Naive thymus-derived CD4-positive, alpha-beta T cell (primary cell): Measurements from ENCODE around the gene DNAJC4. TPM values are rescaled to one million over a fixed set of nuclear protein-coding genes. Genes with fewer than 3 reads are reported as not detected.

Source experiments
- ATAC-seq: fragments of 150-1000 bp; cut with Tn5 transposase; 2 replicates; pipeline ENCODE4 v1.10.0; 2021; ENCODE audit warnings: mild to moderate bottlenecking, moderate library complexity
- CTCF ChIA-PET: fragments of 350-600 bp; sonication (Branson Sonifier 250); formaldehyde crosslinking; loops from one replicate; lab custom pipeline; 2021; ENCODE audit warnings: antibody characterized with exemption; lab: Charles Lee
- POLR2A ChIA-PET: fragments of 350-600 bp; sonication (Branson Sonifier 250); formaldehyde crosslinking; loops from one replicate; lab custom pipeline; 2021; ENCODE audit warnings: antibody characterized with exemption, inconsistent platforms; lab: Charles Lee
- DNase-seq, 9 donors: peaks; one replicate each; pipeline versions ENCODE4 v3.0.0 to v3.0.0-alpha.2; 2020 to 2022; ENCODE audit warnings: mixed read lengths in 1 of 9
- H3K27ac ChIP-seq: one replicate; pipeline ENCODE4 v1.7.0; 2013; ENCODE audit warnings: mild to moderate bottlenecking, low read depth, low read length, moderate library complexity
- H3K27me3 ChIP-seq, 2 donors: one replicate each; pipeline ENCODE4 v1.7.0; 2013; ENCODE audit warnings: low read length in 2 of 2, mild to moderate bottlenecking in 2 of 2, moderate library complexity in 2 of 2; ENCODE audit not compliant: control insufficient read depth in 2 of 2, insufficient read depth in 2 of 2
- H3K36me3 ChIP-seq, 3 experiments: 1 replicate in 2 of 3; 2 replicates in 1 of 3; pipeline ENCODE4 v1.7.0; 2013; ENCODE audit warnings: low read length in 3 of 3, mild to moderate bottlenecking in 3 of 3, moderate library complexity in 1 of 3; ENCODE audit not compliant: insufficient read depth in 3 of 3, control insufficient read depth in 2 of 3
- H3K4me1 ChIP-seq, 2 donors: one replicate each; pipeline ENCODE4 v1.7.0; 2013; ENCODE audit warnings: low read length in 2 of 2, mild to moderate bottlenecking in 2 of 2, moderate library complexity in 1 of 2; ENCODE audit not compliant: control insufficient read depth in 2 of 2, insufficient read depth in 2 of 2
- H3K4me3 ChIP-seq: 2 replicates; pipeline ENCODE4 v1.7.0; 2013; ENCODE audit warnings: mild to moderate bottlenecking, low read length
- H3K9me3 ChIP-seq, 3 experiments: 1 replicate in 2 of 3; 2 replicates in 1 of 3; pipeline ENCODE4 v1.7.0; 2013; ENCODE audit warnings: low read length in 3 of 3; ENCODE audit not compliant: control insufficient read depth in 2 of 3
- H3K27ac Mint-ChIP-seq, 9 donors: one replicate each; pipeline ENCODE4 v1.8.0; 2020 to 2022; ENCODE audit warnings: mixed read lengths in 9 of 9, mild to moderate bottlenecking in 8 of 9, moderate library complexity in 5 of 9, inconsistent platforms in 2 of 9
- H3K27me3 Mint-ChIP-seq, 5 donors: one replicate each; pipeline ENCODE4 v1.8.0; 2021 to 2022; ENCODE audit warnings: mixed read lengths in 5 of 5, mild to moderate bottlenecking in 1 of 5
- H3K36me3 Mint-ChIP-seq, 5 donors: one replicate each; pipeline ENCODE4 v1.8.0; 2020 to 2022; ENCODE audit warnings: mixed read lengths in 5 of 5, mild to moderate bottlenecking in 3 of 5, inconsistent platforms in 1 of 5
- H3K4me1 Mint-ChIP-seq, 7 donors: one replicate each; pipeline ENCODE4 v1.8.0; 2020 to 2022; ENCODE audit warnings: mixed read lengths in 7 of 7, mild to moderate bottlenecking in 3 of 7, inconsistent platforms in 1 of 7
- H3K4me3 Mint-ChIP-seq, 10 donors: one replicate each; pipeline ENCODE4 v1.8.0; 2020 to 2022; ENCODE audit warnings: mild to moderate bottlenecking in 10 of 10, mixed read lengths in 10 of 10, moderate library complexity in 6 of 10, inconsistent platforms in 2 of 10
- H3K9me3 Mint-ChIP-seq, 11 donors: one replicate each; pipeline ENCODE4 v1.8.0; 2020 to 2022; ENCODE audit warnings: mixed read lengths in 11 of 11, mild to moderate bottlenecking in 4 of 11, inconsistent platforms in 1 of 11, moderate library complexity in 1 of 11
- intact Hi-C, 2 donors: fragments of 100-400 bp; cut with micrococcal nuclease; formaldehyde crosslinking; loops; one replicate each; pipeline ENCODE4 v1.15.1; 2023
- polyA plus RNA-seq, 2 donors: library from polyadenylated mRNA; unstranded; fragments of 300-500 nt; fragmentation: Illumina TruSeq; gene quantifications; one replicate each; pipeline ENCODE4 v1.2.3, GENCODE V29; 2021
- total RNA-seq, 6 experiments: library from RNA in 5 of 6; stranded (reverse) in 5 of 6; gene quantifications; 1 replicate in 5 of 6; 2 replicates in 1 of 6; pipeline ENCODE4 v1.2.3 and lab custom pipeline; 2021 to 2026

DNAJC4 gene
- 10 to 100 TPM; 39.3 to 61.7 (median 47.4) TPM for total RNA-seq
- polyA plus RNA-seq, result 10 to 100 TPM; 24.3 to 26.7 TPM
- total RNA-seq (lab: John Stamatoyannopoulos, UW), result 18.8 reads per million, percentile 49 among the genes with 10 or more reads in this experiment

- H3K27ac ChIP-seq, result peak within 1 kb of the TSS; percentile 83
- intact Hi-C loops, result loop anchor here (1.0 kb wide), 8 partner anchors 11 to 75 kb away; partner anchors contain the start of genes FKBP2 (in 2 of the 2), ESRRA (in 1 of the 2) and GPR137 (in 1 of the 2)
- peaks cover 25 to 69% (median 54%) of the 10 kb centered on the region in 7 donors for H3K4me1 Mint-ChIP-seq
- peak; percentile 74 for ATAC-seq
- H3K27me3 ChIP-seq, result no peaks in the 10 kb centered on the region
- no peaks in the 10 kb centered on the region for H3K9me3 ChIP-seq
- peaks cover 30 to 42% of the 10 kb centered on the region in 2 donors for H3K4me1 ChIP-seq
- ChIA-PET POLR2A (interaction anchor here (0.6 to 8.3 kb wide), 12 partner anchors 9 to 1440 kb away, joined by 3 to 94 read pairs (median 5); partner anchors contain the start of genes FERMT3, FKBP2 and STIP1), CTCF (interaction anchor here (0.7 to 0.8 kb wide), 2 partner anchors 42 to 74 kb away, joined by 3 to 6 read pairs; partner anchors contain the start of gene ESRRA)
- H3K9me3 Mint-ChIP-seq, result no peaks in the 10 kb centered on the region
- DNase-seq, result peak; percentile 76 to 90 (median 87)
- H3K4me3 ChIP-seq, result peak within 1 kb of the TSS; percentile 79
- no peaks in the 10 kb centered on the region for H3K27me3 Mint-ChIP-seq
- peak within 1 kb of the TSS; percentile 88 to 96 (median 90) for H3K4me3 Mint-ChIP-seq
- peaks cover 0 to 1% (median 0%) of the 10 kb centered on the region in 5 donors for H3K36me3 Mint-ChIP-seq
- peak within 1 kb of the TSS; percentile 85 to 96 (median 92) for H3K27ac Mint-ChIP-seq
- H3K36me3 ChIP-seq, result no peaks in the 10 kb centered on the region
Measured at GRCh38 chr11:64230171-64230984, at the start of gene DNAJC4. DNAJC4 (plus strand) TSS chr11:64230548; CDS start chr11:64230855, 307 bp downstream.

- Histone ChIP-seq H3K9me3 (no peaks in the 10 kb centered on the region), H3K27ac (no peak overlapping the region), H3K27me3 (no peaks in the 10 kb centered on the region), H3K4me1 (peaks cover 6 to 12% of the 10 kb centered on the region in 2 donors), H3K4me3 (no peak overlapping the region), H3K36me3 (peaks cover 0 to 4% (median 0%) of the 10 kb centered on the region in 3 experiments)
- peak overlapping the region in 2 of 10 donors; percentile 13 to 33 for H3K4me3 Mint-ChIP-seq
- peaks cover 0 to 5% (median 4%) of the 10 kb centered on the region in 5 donors for H3K36me3 Mint-ChIP-seq
- H3K4me1 Mint-ChIP-seq, result peaks cover 30 to 60% (median 51%) of the 10 kb centered on the region in 7 donors
- POLR2A ChIA-PET, result interaction anchor here (1.3 to 1.8 kb wide), 2 partner anchors 14 to 90 kb away, joined by 3 to 5 read pairs; no protein-coding TSS in a partner anchor
- H3K9me3 Mint-ChIP-seq, result no peaks in the 10 kb centered on the region
- DNase-seq (no peak), ATAC-seq (no peak)
- CTCF ChIA-PET, result interaction anchor here (0.6 kb wide), 1 partner anchor 629 kb away, joined by 5 read pairs; no protein-coding TSS in a partner anchor
- peaks cover 0 to 4% (median 0%) of the 10 kb centered on the region in 5 donors for H3K27me3 Mint-ChIP-seq
- peak overlapping the region in 1 of 9 donors; percentile 67 for H3K27ac Mint-ChIP-seq
- intact Hi-C loops, result no loop called here
Measured at GRCh38 chr11:64180891-64181290, 49.5 kb upstream of the DNAJC4 start.

- Histone ChIP-seq H3K27me3 (no peaks in the 10 kb centered on the region), H3K4me1 (peaks cover 6 to 12% of the 10 kb centered on the region in 2 donors), H3K9me3 (no peaks in the 10 kb centered on the region), H3K4me3 (no peak overlapping the region), H3K27ac (no peak overlapping the region), H3K36me3 (peaks cover 0 to 4% (median 0%) of the 10 kb centered on the region in 3 experiments)
- CTCF ChIA-PET, result interaction anchor here (0.6 kb wide), 2 partner anchors 119 to 629 kb away, joined by 3 to 5 read pairs; partner anchors contain the start of gene CATSPERZ
- H3K4me3 Mint-ChIP-seq, result peak overlapping the region in 4 of 10 donors; percentile 25 to 44 (median 32)
- ATAC-seq (no peak), DNase-seq (peak in 1 of 9 donors; percentile 58)
- peaks cover 0 to 6% (median 0%) of the 10 kb centered on the region in 5 donors for H3K27me3 Mint-ChIP-seq
- peak overlapping the region in 3 of 9 donors; percentile 52 to 82 (median 56) for H3K27ac Mint-ChIP-seq
- H3K4me1 Mint-ChIP-seq, result peaks cover 30 to 57% (median 48%) of the 10 kb centered on the region in 7 donors
- POLR2A ChIA-PET, result interaction anchor here (0.6 to 1.8 kb wide), 6 partner anchors 15 to 994 kb away, joined by 3 to 6 read pairs (median 4); no protein-coding TSS in a partner anchor
- intact Hi-C loops, result no loop called here
- H3K9me3 Mint-ChIP-seq, result no peaks in the 10 kb centered on the region
- H3K36me3 Mint-ChIP-seq, result peaks cover 0 to 6% (median 4%) of the 10 kb centered on the region in 5 donors
Measured at GRCh38 chr11:64181506-64182411, 48.6 kb upstream of the DNAJC4 start.

GRCh38 chr11:64183890-64184289, 46.5 kb upstream of the DNAJC4 start:
- H3K4me3 ChIP-seq, result no peak overlapping the region
- Mint-ChIP-seq H3K36me3 (peaks cover 0 to 6% (median 4%) of the 10 kb centered on the region in 5 donors), H3K9me3 (no peaks in the 10 kb centered on the region), H3K4me3 (peak overlapping the region in 7 of 10 donors; percentile 6 to 99 (median 44)), H3K27me3 (peaks cover 0 to 6% (median 0%) of the 10 kb centered on the region in 5 donors), H3K4me1 (peaks cover 19 to 47% (median 40%) of the 10 kb centered on the region in 7 donors), H3K27ac (peak overlapping the region in 2 of 9 donors; percentile 10 to 43)
- ATAC-seq (no peak), DNase-seq (no peak)
- no peak overlapping the region for H3K27ac ChIP-seq
- ChIA-PET POLR2A (interaction anchor here (0.6 to 5.8 kb wide), 5 partner anchors 15 to 86 kb away, joined by 3 to 63 read pairs (median 6); partner anchors contain the start of genes FERMT3 and MACROD1), CTCF (interaction anchor here (0.7 to 2.2 kb wide), 2 partner anchors 42 to 121 kb away, joined by 3 to 7 read pairs; partner anchors contain the start of gene NUDT22)
- no peaks in the 10 kb centered on the region for H3K9me3 ChIP-seq
- no peaks in the 10 kb centered on the region for H3K27me3 ChIP-seq
- peaks cover 0 to 4% (median 0%) of the 10 kb centered on the region in 3 experiments for H3K36me3 ChIP-seq
- intact Hi-C loops, result loop anchor here (2.0 kb wide), 2 partner anchors 17 to 513 kb away; partner anchors contain the start of genes MACROD1 (in 2 of the 2) and ATL3 (in 1 of the 2)
- H3K4me1 ChIP-seq, result peaks cover 10 to 24% of the 10 kb centered on the region in 2 donors

GRCh38 chr11:64185175-64185692, 45.1 kb upstream of the DNAJC4 start:
- H3K27ac ChIP-seq, result peak overlapping the region; percentile 82
- peaks cover 11 to 28% of the 10 kb centered on the region in 2 donors for H3K4me1 ChIP-seq
- H3K36me3 ChIP-seq, result peaks cover 0 to 4% (median 0%) of the 10 kb centered on the region in 3 experiments
- DNase-seq, result no peak
- Mint-ChIP-seq H3K36me3 (peaks cover 0 to 6% (median 4%) of the 10 kb centered on the region in 5 donors), H3K4me3 (peak overlapping the region in 9 of 10 donors; percentile 88 to 99 (median 96)), H3K9me3 (no peaks in the 10 kb centered on the region), H3K27me3 (peaks cover 0 to 6% (median 0%) of the 10 kb centered on the region in 5 donors), H3K27ac (peak overlapping the region in 7 of 9 donors; percentile 86 to 99 (median 91)), H3K4me1 (peaks cover 19 to 53% (median 45%) of the 10 kb centered on the region in 7 donors)
- POLR2A ChIA-PET, result interaction anchor here (0.8 to 5.8 kb wide), 18 partner anchors 11 to 133 kb away, joined by 3 to 63 read pairs (median 6); partner anchors contain the start of genes FERMT3, MACROD1, PRDX5 and TRMT112
- H3K9me3 ChIP-seq, result no peaks in the 10 kb centered on the region
- intact Hi-C loops, result loop anchor here (1.0 to 2.0 kb wide), 9 partner anchors 18 to 514 kb away; partner anchors contain the start of genes ESRRA (in 2 of the 2), MACROD1 (in 2 of the 2), ATL3 (in 1 of the 2) and COX8A (in 1 of the 2)
- ATAC-seq, result no peak
- CTCF ChIA-PET, result interaction anchor here (0.6 to 6.0 kb wide), 6 partner anchors 10 to 674 kb away, joined by 3 to 37 read pairs (median 4); partner anchors contain the start of genes FERMT3, PRDX5 and TRMT112
- peak overlapping the region; percentile 84 for H3K4me3 ChIP-seq
- no peaks in the 10 kb centered on the region for H3K27me3 ChIP-seq
